ENCODE results near the gene XYLT1. TPM values are rescaled to one million over a fixed set of nuclear protein-coding genes. Genes with fewer than 3 reads are reported as not detected.

Gene XYLT1
- total RNA-seq, 4 donors from 2014 or later: 5.6 to 14.9 (median 10.8) TPM

GRCh38 chr16:17258848-17259713 is 211.7 kb downstream of the XYLT1 start:
- no peaks in the 10 kb centered on the region for H3K27me3 ChIP-seq
- no peaks in the 10 kb centered on the region for H3K36me3 ChIP-seq
- no peak overlapping the region for H3K27ac ChIP-seq
- 89 to 92% methylated on average over 22 to 23 of the region's 23 CpGs for WGBS, 2 donors
- no peak for TF ChIP-seq POLR2A (IDR thresholded peaks at IDR 0.05)
- TF ChIP-seq CTCF (IDR thresholded peaks at IDR 0.05): no peak
- intact Hi-C loops (cut with DNase I): no loop called here
- no peak overlapping the region for H3K4me3 ChIP-seq (replicated peaks in 1 of 3)
- H3K4me1 ChIP-seq: no peaks in the 10 kb centered on the region
- no peaks in the 10 kb centered on the region for H3K9me3 ChIP-seq
- no peak for DNase-seq

- TF ChIP-seq POLR2A (IDR thresholded peaks at IDR 0.05): no peak
- TF ChIP-seq CTCF (IDR thresholded peaks at IDR 0.05): no peak
- H3K4me3 ChIP-seq (replicated peaks in 1 of 3): no peak overlapping the region
- H3K9me3 ChIP-seq: no peaks in the 10 kb centered on the region
- no peaks in the 10 kb centered on the region for H3K36me3 ChIP-seq
- H3K27ac ChIP-seq: no peak overlapping the region
- 80 to 91% methylated on average over 2 of the region's 2 CpGs for WGBS, 2 donors
- DNase-seq: no peak
- H3K4me1 ChIP-seq: no peaks in the 10 kb centered on the region
- intact Hi-C loops (cut with DNase I): no loop called here
- no peaks in the 10 kb centered on the region for H3K27me3 ChIP-seq
Observed at GRCh38 chr16:17258077-17258599, 212.6 kb downstream of the XYLT1 start.

- intact Hi-C loops (cut with DNase I): no loop called here
- 93% methylated on average over 13 of the region's 13 CpGs for WGBS, 2 donors
- H3K9me3 ChIP-seq: no peaks in the 10 kb centered on the region
- DNase-seq: no peak
- H3K4me1 ChIP-seq: no peaks in the 10 kb centered on the region
- no peaks in the 10 kb centered on the region for H3K27me3 ChIP-seq
- TF ChIP-seq POLR2A (IDR thresholded peaks at IDR 0.05) (no peak), CTCF (IDR thresholded peaks at IDR 0.05) (no peak)
- H3K36me3 ChIP-seq: no peaks in the 10 kb centered on the region
- no peak overlapping the region for H3K27ac ChIP-seq
- no peak overlapping the region for H3K4me3 ChIP-seq (replicated peaks in 1 of 3)
Observed at GRCh38 chr16:17257426-17258023, 213.2 kb downstream of the XYLT1 start.

- no peak for DNase-seq
- no peak for TF ChIP-seq POLR2A (IDR thresholded peaks at IDR 0.05)
- no peak for TF ChIP-seq CTCF (IDR thresholded peaks at IDR 0.05)
- 88 to 93% methylated on average over 3 of the region's 3 CpGs for WGBS, 2 donors
- intact Hi-C loops (cut with DNase I): no loop called here
- no peaks in the 10 kb centered on the region for H3K9me3 ChIP-seq
- no peaks in the 10 kb centered on the region for H3K36me3 ChIP-seq
- no peak overlapping the region for H3K27ac ChIP-seq
- no peaks in the 10 kb centered on the region for H3K4me1 ChIP-seq
- no peak overlapping the region for H3K4me3 ChIP-seq (replicated peaks in 1 of 3)
- H3K27me3 ChIP-seq: no peaks in the 10 kb centered on the region
Observed at GRCh38 chr16:17252701-17253100, 218.1 kb downstream of the XYLT1 start.

- WGBS, 2 donors: 83 to 86% methylated on average over 7 of the region's 7 CpGs
- no peak for TF ChIP-seq POLR2A (IDR thresholded peaks at IDR 0.05)
- TF ChIP-seq CTCF (IDR thresholded peaks at IDR 0.05): no peak
- Histone ChIP-seq H3K36me3 (no peaks in the 10 kb centered on the region), H3K27me3 (no peaks in the 10 kb centered on the region), H3K27ac (no peak overlapping the region), H3K4me3 (replicated peaks in 1 of 3) (no peak overlapping the region), H3K4me1 (no peaks in the 10 kb centered on the region), H3K9me3 (no peaks in the 10 kb centered on the region)
- intact Hi-C loops (cut with DNase I): no loop called here
- no peak for DNase-seq
Observed at GRCh38 chr16:17252064-17252463, 218.7 kb downstream of the XYLT1 start.

All from thyroid gland (tissue), 4 donors.